ENCODE measurements around the gene AUTS2.

AUTS2 gene

DNA sequence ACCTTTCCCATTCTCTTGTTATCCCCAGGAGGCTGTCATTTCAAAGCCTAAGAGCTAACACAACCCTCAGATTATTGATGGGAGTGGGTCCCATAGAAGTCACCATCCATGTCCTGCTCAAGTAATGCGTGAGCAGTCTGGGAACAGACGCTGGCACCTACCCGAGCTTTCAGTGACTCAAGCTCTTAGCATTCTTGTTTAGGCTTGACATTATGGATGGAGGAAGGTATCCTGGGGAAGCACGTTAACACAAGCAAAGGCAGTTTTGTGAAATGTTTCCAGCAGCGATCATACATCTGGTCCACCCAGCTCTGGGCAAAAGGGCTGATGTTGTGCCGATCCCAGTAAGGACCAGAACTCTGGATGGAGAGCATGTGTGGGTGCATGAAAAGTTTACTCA is 30.0 kb upstream of the AUTS2 start:
- TF ChIP-seq, protein P1, sequence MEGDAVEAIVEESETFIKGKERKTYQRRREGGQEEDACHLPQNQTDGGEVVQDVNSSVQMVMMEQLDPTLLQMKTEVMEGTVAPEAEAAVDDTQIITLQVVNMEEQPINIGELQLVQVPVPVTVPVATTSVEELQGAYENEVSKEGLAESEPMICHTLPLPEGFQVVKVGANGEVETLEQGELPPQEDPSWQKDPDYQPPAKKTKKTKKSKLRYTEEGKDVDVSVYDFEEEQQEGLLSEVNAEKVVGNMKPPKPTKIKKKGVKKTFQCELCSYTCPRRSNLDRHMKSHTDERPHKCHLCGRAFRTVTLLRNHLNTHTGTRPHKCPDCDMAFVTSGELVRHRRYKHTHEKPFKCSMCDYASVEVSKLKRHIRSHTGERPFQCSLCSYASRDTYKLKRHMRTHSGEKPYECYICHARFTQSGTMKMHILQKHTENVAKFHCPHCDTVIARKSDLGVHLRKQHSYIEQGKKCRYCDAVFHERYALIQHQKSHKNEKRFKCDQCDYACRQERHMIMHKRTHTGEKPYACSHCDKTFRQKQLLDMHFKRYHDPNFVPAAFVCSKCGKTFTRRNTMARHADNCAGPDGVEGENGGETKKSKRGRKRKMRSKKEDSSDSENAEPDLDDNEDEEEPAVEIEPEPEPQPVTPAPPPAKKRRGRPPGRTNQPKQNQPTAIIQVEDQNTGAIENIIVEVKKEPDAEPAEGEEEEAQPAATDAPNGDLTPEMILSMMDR (conservative IDR thresholded peaks at IDR 0.05; ENCODE audit: low read depth, low read length): no peak
- H3K4me3 ChIP-seq (ENCODE audit: low read length): no peak overlapping the region
- DNase-seq (ENCODE audit: low read depth): no peak

DNA sequence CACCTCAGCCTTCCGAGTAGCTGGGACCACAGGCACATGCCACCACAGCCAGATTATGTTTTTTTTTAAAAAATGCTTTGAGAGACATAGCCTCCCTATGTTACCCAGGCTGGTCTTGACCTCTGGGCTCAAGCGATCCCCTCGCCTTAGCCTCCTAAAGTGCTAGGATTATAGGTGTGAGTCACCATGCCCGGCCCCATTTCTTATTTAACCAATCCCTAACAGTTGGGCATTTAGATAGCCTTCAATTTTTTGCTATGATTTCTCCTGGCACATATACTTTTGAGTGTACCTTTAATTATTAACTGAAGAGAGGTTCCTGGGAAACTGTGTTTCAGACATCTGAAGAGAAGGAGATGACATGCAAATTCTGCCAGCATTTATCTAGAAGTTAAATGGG is 22.6 kb upstream of the AUTS2 start:
- no peak for DNase-seq (ENCODE audit: low read depth)
- H3K4me3 ChIP-seq (ENCODE audit: low read length): no peak overlapping the region
- TF ChIP-seq, protein P1 (conservative IDR thresholded peaks at IDR 0.05; ENCODE audit: low read depth, low read length): no peak

DNA sequence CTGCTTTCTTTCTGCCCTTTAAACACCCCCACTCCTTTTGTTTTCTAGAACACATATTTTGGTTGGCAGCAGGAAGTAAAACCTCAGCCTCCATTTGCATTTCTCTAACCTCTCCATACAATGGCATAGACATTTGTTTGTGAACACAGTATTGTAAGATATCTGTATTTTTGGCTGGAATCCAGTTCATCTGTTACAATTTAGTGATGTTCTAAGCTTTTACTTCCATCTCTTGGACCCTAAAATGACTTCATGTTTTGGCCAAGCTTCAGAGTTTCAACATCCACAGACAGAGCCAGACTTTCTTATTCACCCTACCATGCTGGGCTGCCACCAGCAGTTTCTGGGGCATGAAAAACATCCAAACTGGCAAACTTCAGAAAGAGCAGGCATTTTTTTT is 21.1 kb upstream of the AUTS2 start:
- no peak for DNase-seq (ENCODE audit: low read depth)
- TF ChIP-seq, protein P1 (conservative IDR thresholded peaks at IDR 0.05; ENCODE audit: low read depth, low read length): no peak

DNA sequence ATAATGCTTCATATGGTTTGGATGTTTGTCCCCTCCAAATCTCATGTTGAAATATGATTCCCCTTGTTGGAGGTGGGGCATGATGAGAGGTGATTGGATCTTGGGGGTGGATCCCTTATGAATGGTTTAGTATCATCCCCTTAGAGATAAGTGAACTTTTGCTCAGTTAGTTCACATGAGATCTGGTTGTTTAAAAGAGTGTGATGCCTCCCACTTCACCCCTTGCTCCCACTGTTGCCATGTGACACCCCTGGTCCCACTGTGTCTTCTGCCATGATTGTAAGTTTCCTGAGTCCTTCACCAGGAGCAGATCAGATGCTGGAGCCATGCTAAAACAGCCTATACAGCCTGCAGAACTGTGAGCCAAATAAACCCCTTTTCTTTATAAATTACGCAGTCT is 13.1 kb upstream of the AUTS2 start:
- DNase-seq (ENCODE audit: low read depth): no peak
- no peak overlapping the region for H3K4me3 ChIP-seq (ENCODE audit: low read length)
- TF ChIP-seq, protein P1 (conservative IDR thresholded peaks at IDR 0.05; ENCODE audit: low read depth, low read length): no peak

More for the DNA sequence above, 21.1 kb upstream of the AUTS2 start:
- H3K4me3 ChIP-seq (ENCODE audit: low read length): no peak overlapping the region

DNA sequence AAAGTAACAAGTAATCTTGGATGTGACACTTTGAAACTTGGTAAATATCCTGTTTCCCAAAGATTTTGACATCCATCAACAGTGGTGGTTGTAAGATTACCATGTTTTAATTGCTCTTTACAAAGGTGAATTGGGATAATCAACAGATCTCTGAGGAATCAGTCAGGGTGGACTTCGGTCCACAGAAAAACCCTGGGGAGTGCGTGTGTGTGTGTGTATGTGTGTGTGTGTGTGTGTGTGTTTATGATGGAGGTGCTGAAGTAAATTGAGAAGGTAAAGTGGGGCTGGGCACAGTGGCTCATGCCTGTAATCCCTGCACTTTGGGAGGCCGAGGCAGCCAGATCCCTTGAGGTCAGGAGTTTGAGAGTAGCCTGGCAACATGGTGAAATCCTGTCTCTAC is 12.0 kb upstream of the AUTS2 start:
- DNase-seq (ENCODE audit: low read depth): no peak
- TF ChIP-seq, protein P1 (conservative IDR thresholded peaks at IDR 0.05; ENCODE audit: low read depth, low read length): no peak
- no peak overlapping the region for H3K4me3 ChIP-seq (ENCODE audit: low read length)

DNA sequence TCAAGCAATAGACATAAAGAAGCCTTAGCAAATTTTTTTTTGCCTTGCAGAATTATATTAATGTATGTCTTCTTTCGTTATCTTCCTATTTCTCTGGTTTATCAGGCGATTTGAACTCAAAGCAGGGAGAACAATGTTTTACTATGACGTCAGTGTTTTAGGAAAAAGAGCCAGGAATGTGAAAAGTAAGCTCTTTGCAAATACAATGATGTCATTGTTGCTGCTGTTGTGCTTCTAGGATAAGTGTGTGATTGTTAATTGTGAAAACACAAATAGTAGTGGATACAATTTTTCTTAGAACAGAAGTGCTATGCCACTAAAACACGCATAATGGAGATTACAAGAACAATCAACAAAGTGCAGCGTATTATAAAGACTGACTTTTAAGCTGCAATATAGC is 9.5 kb upstream of the AUTS2 start:
- H3K4me3 ChIP-seq (ENCODE audit: low read length): no peak overlapping the region
- DNase-seq (ENCODE audit: low read depth): no peak
- TF ChIP-seq, protein P1 (conservative IDR thresholded peaks at IDR 0.05; ENCODE audit: low read depth, low read length): no peak

DNA sequence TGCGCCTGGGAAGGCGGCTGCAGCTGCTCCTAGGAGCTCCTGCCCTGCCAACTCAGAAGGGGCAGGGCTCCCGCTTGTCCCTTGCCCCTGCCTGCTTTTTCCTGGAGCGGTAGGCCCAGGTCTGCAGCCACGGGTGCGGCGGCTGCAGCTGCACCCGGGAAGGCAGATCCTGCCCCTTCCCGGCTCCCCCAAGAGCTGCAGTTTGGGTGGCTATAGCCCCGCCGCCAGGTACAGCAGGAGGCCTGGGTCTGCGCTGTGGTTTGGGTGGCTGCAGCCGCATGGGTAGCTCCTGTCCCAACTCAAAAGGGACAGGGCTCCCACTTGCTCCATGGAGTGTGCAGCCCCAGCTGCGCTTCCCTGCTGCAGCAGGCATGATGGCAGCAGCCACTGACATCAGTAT is 6.5 kb upstream of the AUTS2 start:
- DNase-seq (ENCODE audit: low read depth): no peak
- H3K4me3 ChIP-seq (ENCODE audit: low read length): no peak overlapping the region
- TF ChIP-seq, protein P1 (conservative IDR thresholded peaks at IDR 0.05; ENCODE audit: low read depth, low read length): no peak
